ENCODE data around the gene DSCAM. TPM values are rescaled to one million over a fixed set of nuclear protein-coding genes. Genes with fewer than 3 reads are reported as not detected.
A peak's percentile ranks its signal among the peaks of the same experiment; 100 is the strongest.

The DSCAM gene
- total and polyA plus RNA-seq, 5 donors, result under 0.01 TPM; not detected in 4

DNA sequence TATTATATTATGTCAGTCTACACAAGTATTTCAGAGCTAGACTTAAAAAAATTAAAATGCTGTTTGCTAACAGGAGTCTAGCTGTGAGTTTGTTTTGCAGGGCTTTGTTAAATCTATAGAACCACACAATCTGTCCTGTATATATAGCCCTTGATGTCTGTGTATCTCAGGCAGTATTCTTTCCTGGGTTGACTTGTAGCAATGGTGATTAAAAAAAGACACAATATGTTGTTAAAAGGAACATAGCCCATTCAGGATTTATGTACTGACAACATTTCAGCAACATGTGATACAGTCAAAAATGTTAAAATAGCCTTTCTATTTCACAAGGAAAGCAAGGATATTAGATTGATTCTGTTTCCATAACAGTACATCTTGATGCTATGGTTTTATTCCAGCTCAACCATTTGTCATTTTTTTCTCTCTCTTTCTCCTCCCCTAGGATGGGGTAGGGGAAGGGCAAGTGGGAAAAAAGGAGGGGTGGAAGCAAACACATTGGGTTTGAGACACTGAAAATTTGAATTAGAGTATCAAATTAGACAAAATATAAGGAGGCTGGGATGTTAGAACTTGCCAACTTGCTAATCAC is 139.2 kb downstream of the DSCAM start:
- H3K4me3 ChIP-seq (ENCODE audit: low read length), result no peak overlapping the region
- ATAC-seq, result no peak
- H3K4me1 ChIP-seq (ENCODE audit: control insufficient read depth, insufficient read depth, low read length), result no peaks in the 10 kb centered on the region
- H3K9me3 ChIP-seq (ENCODE audit: control insufficient read depth, low read length), result no peaks in the 10 kb centered on the region
- intact Hi-C loops (cut with DNase I), result no loop called here
- no peaks in the 10 kb centered on the region for H3K27me3 ChIP-seq (ENCODE audit: control insufficient read depth, insufficient read depth)
- DNase-seq, result no peak
- H3K27ac ChIP-seq (ENCODE audit: low read length), result no peak overlapping the region

DNA sequence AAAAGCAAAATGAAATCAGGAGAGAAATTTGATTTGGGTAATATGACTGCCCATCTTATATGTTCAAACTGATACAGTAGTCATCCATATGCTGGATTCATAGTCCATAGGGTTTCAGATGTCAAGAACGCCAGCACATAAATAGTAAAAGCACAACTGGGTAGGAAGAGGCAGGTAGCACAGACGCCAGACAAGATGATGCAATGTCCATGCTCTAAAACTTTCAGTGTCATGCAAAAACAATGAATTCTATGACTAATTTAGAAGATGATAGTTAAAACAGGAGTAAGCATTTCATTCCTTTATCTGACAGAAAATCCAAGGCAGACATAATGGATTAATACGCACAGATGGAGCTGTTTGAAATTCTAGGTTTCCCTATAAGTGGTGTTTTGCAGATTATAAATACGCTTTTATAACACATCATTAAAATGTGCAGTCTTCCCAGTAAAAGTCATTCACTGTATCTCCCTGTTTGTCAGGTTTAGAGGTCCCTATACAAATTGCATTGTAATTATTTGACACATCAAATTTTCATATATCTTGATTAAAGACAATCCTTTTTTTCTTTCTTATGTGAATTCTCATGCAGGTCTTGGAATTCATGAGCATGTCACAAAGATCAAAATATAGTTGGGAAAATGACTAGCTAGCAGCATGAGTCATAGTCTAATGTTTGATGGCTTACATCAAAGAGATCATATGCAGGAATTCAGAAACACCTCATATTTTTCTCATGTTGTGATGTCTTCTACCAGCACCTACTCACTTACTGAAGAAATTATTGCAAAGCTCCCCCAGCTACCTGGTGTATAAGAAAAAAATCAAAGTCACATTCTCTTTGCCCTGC is 139.9 kb downstream of the DSCAM start:
- no peaks in the 10 kb centered on the region for H3K4me1 ChIP-seq (ENCODE audit: control insufficient read depth, insufficient read depth, low read length)
- no peaks in the 10 kb centered on the region for H3K9me3 ChIP-seq (ENCODE audit: control insufficient read depth, low read length)
- DNase-seq (no peak), ATAC-seq (no peak)
- 81% methylated on average over 4 of the region's 4 CpGs for WGBS
- no peak overlapping the region for H3K4me3 ChIP-seq (ENCODE audit: low read length)
- intact Hi-C loops (cut with DNase I), result no loop called here
- no peaks in the 10 kb centered on the region for H3K27me3 ChIP-seq (ENCODE audit: control insufficient read depth, insufficient read depth)
- no peak overlapping the region for H3K27ac ChIP-seq (ENCODE audit: low read length)

GRCh38 chr21:40706176-40706575 is 140.8 kb downstream of the DSCAM start:
- DNase-seq (no peak), ATAC-seq (no peak)
- H3K9me3 ChIP-seq (ENCODE audit: control insufficient read depth, low read length), result no peaks in the 10 kb centered on the region
- H3K4me1 ChIP-seq (ENCODE audit: control insufficient read depth, insufficient read depth, low read length), result no peaks in the 10 kb centered on the region
- no peak overlapping the region for H3K27ac ChIP-seq (ENCODE audit: low read length)
- H3K4me3 ChIP-seq (ENCODE audit: low read length), result no peak overlapping the region
- intact Hi-C loops (cut with DNase I), result no loop called here
- 95% methylated on average over 1 of the region's 1 CpG for WGBS
- H3K27me3 ChIP-seq (ENCODE audit: control insufficient read depth, insufficient read depth), result no peaks in the 10 kb centered on the region

DNA sequence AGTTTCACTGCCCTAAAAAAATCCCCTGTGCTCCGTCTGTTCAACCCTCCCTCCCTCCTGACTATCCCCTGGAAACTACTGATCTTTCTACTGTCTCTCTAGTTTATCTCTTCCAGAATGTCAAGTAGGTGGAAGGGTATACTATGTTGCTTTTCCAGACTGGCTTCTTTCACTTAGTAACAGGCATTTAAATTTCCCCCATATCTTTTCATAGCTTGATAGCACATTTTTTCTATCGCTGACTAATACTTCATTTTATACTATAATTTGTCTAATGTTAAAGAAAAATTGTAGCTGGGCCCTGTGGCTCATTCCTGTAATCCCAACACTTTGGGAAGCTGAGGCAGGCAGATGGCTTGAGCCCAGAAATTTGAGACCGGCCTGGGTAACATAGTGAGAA is 142.8 kb downstream of the DSCAM start:
- DNase-seq, result no peak
- no peak for ATAC-seq
- WGBS, result 76% methylated on average over 3 of the region's 3 CpGs
- no peaks in the 10 kb centered on the region for H3K27me3 ChIP-seq (ENCODE audit: control insufficient read depth, insufficient read depth)
- intact Hi-C loops (cut with DNase I), result no loop called here
- no peaks in the 10 kb centered on the region for H3K9me3 ChIP-seq (ENCODE audit: control insufficient read depth, low read length)
- H3K27ac ChIP-seq (ENCODE audit: low read length), result no peak overlapping the region
- H3K4me1 ChIP-seq (ENCODE audit: control insufficient read depth, insufficient read depth, low read length), result no peaks in the 10 kb centered on the region
- H3K4me3 ChIP-seq (ENCODE audit: low read length), result no peak overlapping the region

DNA sequence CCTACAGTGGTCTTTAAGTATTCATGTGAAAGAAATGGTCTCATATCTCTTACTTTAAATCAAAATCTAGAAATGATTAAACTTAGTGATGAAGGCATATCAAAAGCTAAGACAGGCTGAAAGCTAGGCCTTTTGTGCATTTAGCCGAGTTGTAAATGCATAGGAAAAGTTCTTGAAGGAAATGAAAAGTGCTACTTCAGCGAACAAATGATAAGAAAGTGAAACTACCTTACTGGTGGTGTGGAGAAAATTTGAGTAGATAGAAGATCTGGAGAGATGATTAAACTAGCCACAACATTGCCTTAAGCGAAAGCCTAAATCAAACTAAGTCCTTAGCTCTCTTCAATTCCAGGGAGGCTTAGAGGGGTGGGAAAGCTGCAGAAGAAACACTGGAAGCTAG is 147.6 kb downstream of the DSCAM start:
- Histone ChIP-seq H3K9me3 (ENCODE audit: control insufficient read depth, low read length) (no peaks in the 10 kb centered on the region), H3K4me3 (ENCODE audit: low read length) (no peak overlapping the region), H3K4me1 (ENCODE audit: control insufficient read depth, insufficient read depth, low read length) (no peaks in the 10 kb centered on the region), H3K27me3 (ENCODE audit: control insufficient read depth, insufficient read depth) (no peaks in the 10 kb centered on the region), H3K27ac (ENCODE audit: low read length) (no peak overlapping the region)
- 75% methylated on average over 3 of the region's 3 CpGs for WGBS
- intact Hi-C loops (cut with DNase I), result no loop called here
- DNase-seq (no peak), ATAC-seq (no peak)

DNA sequence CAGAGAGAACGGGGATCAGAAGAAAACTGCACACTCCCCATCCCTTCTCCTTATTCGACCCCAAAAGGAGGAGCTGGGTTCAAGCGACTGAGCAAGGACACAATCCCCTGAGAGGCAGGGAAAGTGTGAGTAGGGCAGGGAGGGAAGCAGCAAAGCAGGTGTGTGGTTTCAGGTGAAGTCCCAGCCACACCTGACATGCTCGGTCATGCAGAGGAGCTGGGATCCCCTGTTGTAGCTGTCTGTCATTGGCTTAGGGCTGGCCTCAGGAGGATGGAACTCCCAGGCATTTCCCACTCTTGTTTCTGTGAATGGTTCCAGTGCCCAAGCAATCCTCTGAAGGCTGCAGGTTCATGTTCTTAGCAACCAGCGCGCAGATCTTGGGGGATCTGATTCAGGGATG is 150.7 kb downstream of the DSCAM start:
- H3K27me3 ChIP-seq (ENCODE audit: control insufficient read depth, insufficient read depth), result no peaks in the 10 kb centered on the region
- H3K4me1 ChIP-seq (ENCODE audit: control insufficient read depth, insufficient read depth, low read length), result no peaks in the 10 kb centered on the region
- H3K27ac ChIP-seq (ENCODE audit: low read length), result no peak overlapping the region
- no peak overlapping the region for H3K4me3 ChIP-seq (ENCODE audit: low read length)
- DNase-seq (no peak), ATAC-seq (no peak)
- H3K9me3 ChIP-seq (ENCODE audit: control insufficient read depth, low read length), result no peaks in the 10 kb centered on the region
- intact Hi-C loops (cut with DNase I), result no loop called here
- WGBS, result 84% methylated on average over 6 of the region's 6 CpGs

- peak in 1 of 2 donors; percentile 78 for ATAC-seq
- Histone ChIP-seq H3K27me3 (ENCODE audit: control insufficient read depth, insufficient read depth) (no peaks in the 10 kb centered on the region), H3K4me1 (ENCODE audit: control insufficient read depth, insufficient read depth, low read length) (no peaks in the 10 kb centered on the region), H3K4me3 (ENCODE audit: low read length) (no peak overlapping the region), H3K27ac (ENCODE audit: low read length) (no peak overlapping the region), H3K9me3 (ENCODE audit: control insufficient read depth, low read length) (no peaks in the 10 kb centered on the region)
- intact Hi-C loops (cut with DNase I), result no loop called here
- 52% methylated on average over 4 of the region's 4 CpGs for WGBS
- DNase-seq, result no peak
These were observed 157.1 kb downstream of the DSCAM start for GRCh38 chr21:40689840-40690360.

GRCh38 chr21:40689217-40689616 is 157.7 kb downstream of the DSCAM start:
- DNase-seq (no peak), ATAC-seq (no peak)
- Histone ChIP-seq H3K27ac (ENCODE audit: low read length) (no peak overlapping the region), H3K4me3 (ENCODE audit: low read length) (no peak overlapping the region), H3K4me1 (ENCODE audit: control insufficient read depth, insufficient read depth, low read length) (no peaks in the 10 kb centered on the region), H3K27me3 (ENCODE audit: control insufficient read depth, insufficient read depth) (no peaks in the 10 kb centered on the region), H3K9me3 (ENCODE audit: control insufficient read depth, low read length) (no peaks in the 10 kb centered on the region)
- 82% methylated on average over 4 of the region's 4 CpGs for WGBS
- intact Hi-C loops (cut with DNase I), result no loop called here

DNA sequence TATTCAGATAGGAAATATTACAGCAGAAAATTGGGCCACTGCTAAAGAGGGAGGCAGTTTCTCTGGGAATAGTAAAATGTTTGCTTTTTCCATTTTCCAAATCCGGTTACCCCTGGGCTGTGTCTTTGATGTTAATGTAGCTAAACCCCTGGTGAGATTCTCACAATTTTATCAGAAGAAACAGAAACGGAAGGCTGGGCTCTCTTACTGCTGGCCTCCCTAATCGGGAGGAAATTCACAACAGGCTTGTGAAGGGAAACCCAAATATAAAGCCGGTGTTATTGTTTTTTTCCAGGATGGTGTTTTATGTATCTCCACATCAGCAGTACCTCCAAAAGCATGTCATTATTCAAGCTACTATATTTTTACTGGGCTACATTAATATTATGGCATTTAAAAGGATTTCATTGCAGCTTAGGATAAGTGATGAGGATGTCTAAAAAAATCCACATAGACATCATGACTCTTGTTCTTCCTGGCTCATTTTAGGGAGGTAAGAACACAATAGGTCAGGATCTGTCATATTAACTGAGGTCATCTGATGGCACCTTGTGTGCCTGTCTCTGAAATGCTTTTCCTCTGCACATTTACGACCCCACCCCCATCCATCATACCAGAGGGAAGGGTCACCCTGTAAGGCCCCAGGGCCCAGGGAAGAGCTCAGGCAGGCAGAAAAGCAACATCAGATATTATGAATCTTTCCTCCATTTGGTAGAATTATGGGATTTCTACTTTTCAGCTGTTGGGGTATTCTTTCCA is 158.7 kb downstream of the DSCAM start:
- no peak overlapping the region for H3K4me3 ChIP-seq (ENCODE audit: low read length)
- H3K27ac ChIP-seq (ENCODE audit: low read length), result no peak overlapping the region
- H3K27me3 ChIP-seq (ENCODE audit: control insufficient read depth, insufficient read depth), result no peaks in the 10 kb centered on the region
- intact Hi-C loops (cut with DNase I), result no loop called here
- peak; percentile 41 to 81 for ATAC-seq
- no peak for DNase-seq
- no peaks in the 10 kb centered on the region for H3K9me3 ChIP-seq (ENCODE audit: control insufficient read depth, low read length)
- 43% methylated on average over 5 of the region's 5 CpGs for WGBS
- H3K4me1 ChIP-seq (ENCODE audit: control insufficient read depth, insufficient read depth, low read length), result no peaks in the 10 kb centered on the region

DNA sequence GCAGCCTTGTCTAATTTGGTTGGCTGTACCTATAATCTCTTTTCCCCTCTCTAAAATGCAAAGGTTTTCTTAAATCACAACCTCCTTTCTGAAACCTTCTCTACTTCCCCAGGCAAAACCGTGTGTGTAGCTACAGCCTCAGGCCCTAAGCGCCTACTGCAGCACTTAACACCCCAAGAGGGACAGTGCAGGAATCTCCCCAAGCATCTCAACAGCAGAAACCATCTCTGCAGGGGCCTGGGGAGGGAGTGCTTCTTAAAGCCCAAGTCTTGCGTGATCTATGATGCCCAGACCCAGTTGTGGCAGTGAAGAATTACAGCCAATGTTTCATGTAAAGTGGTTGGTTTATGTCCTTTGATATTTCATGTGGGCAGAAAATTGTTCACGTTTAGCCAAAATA is 159.3 kb downstream of the DSCAM start:
- no peak overlapping the region for H3K4me3 ChIP-seq (ENCODE audit: low read length)
- no peaks in the 10 kb centered on the region for H3K27me3 ChIP-seq (ENCODE audit: control insufficient read depth, insufficient read depth)
- H3K9me3 ChIP-seq (ENCODE audit: control insufficient read depth, low read length), result no peaks in the 10 kb centered on the region
- H3K4me1 ChIP-seq (ENCODE audit: control insufficient read depth, insufficient read depth, low read length), result no peaks in the 10 kb centered on the region
- 61% methylated on average over 4 of the region's 4 CpGs for WGBS
- H3K27ac ChIP-seq (ENCODE audit: low read length), result no peak overlapping the region
- intact Hi-C loops (cut with DNase I), result no loop called here
- DNase-seq (no peak), ATAC-seq (no peak)

DNA sequence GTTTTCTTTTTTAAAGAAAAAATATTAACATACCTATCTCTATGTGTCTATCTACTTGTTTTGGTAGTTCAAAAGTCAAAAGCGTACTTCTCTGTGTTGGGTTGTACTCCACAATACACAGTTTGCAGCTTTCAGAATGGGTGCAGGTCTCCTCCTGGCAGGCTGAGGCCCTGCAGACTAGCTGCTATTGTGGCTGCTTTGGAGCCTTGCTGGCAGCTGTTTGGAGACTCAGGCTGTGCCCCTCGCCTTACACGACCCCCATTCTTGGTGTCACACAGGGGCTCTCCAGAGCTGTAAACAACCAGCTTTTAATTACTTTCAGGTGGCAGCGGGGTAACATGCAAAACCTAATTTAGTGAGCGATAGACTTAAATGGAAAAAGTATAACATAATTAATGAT is 160.4 kb downstream of the DSCAM start:
- WGBS, result 86% methylated on average over 5 of the region's 5 CpGs
- ATAC-seq, result no peak

More for the DNA sequence above, 160.4 kb downstream of the DSCAM start:
- intact Hi-C loops (cut with DNase I), result no loop called here
- no peak overlapping the region for H3K27ac ChIP-seq (ENCODE audit: low read length)
- no peaks in the 10 kb centered on the region for H3K9me3 ChIP-seq (ENCODE audit: control insufficient read depth, low read length)
- H3K4me3 ChIP-seq (ENCODE audit: low read length), result no peak overlapping the region
- H3K27me3 ChIP-seq (ENCODE audit: control insufficient read depth, insufficient read depth), result no peaks in the 10 kb centered on the region
- H3K4me1 ChIP-seq (ENCODE audit: control insufficient read depth, insufficient read depth, low read length), result no peaks in the 10 kb centered on the region
- no peak for DNase-seq

Measured in right cardiac atrium (tissue), 5 donors.